SIG-M5 treated with dmso at 0.1 percent for 504 hours (cell line): ENCODE data around the gene GIMAP7.
"Not testable (repeated sequence)": the region's sequence is repeated elsewhere in the genome, so short reads cannot be mapped to it uniquely, and the experiment has no call there.

Experiments
- DNase-seq: peaks from one replicate; lab custom pipeline; 2025; ENCODE audit not compliant: unreplicated experiment; lab: John Stamatoyannopoulos, UW

The GIMAP7 gene

DNA sequence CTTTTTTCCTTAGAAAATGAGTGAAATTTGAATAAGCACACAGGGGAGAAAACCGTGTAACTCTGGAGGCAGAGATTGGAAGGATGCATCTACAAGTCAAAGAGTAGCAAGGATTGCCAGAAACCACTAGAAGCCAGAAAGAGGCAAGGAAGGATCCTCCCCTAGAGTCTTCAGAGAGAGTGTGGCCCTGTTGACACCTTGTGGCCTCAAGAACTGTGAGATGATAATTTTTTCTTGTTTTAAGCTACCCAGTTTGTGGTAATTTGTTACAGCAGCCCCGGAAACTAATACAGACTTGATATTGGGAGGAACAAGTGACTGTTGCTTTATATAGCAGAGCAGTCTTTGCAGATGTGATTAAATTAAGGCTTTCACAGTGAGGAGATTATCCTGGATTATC lies 3.6 kb upstream of the GIMAP7 start:
- no peak for DNase-seq

DNA sequence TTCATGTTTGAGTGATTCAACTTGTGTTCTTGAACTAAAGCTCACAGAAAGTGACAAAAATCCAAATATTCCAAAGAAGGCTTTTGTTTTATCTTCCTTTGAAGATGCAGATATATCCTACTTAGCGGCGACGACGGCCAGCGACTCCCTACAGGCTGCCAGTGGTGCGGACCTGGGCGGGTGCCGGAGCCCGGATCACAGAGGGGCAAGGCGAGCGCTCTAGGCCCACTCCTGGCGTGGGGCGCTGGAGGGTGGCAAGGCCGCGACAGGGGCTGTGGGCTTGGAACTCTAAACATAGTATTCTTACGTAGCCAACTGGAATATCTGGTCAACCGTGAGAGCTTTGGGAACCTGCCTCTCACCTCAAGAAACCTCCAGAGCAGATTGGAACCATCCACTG lies 914 bp upstream of the GIMAP7 start:
- DNase-seq, result no peak

DNA sequence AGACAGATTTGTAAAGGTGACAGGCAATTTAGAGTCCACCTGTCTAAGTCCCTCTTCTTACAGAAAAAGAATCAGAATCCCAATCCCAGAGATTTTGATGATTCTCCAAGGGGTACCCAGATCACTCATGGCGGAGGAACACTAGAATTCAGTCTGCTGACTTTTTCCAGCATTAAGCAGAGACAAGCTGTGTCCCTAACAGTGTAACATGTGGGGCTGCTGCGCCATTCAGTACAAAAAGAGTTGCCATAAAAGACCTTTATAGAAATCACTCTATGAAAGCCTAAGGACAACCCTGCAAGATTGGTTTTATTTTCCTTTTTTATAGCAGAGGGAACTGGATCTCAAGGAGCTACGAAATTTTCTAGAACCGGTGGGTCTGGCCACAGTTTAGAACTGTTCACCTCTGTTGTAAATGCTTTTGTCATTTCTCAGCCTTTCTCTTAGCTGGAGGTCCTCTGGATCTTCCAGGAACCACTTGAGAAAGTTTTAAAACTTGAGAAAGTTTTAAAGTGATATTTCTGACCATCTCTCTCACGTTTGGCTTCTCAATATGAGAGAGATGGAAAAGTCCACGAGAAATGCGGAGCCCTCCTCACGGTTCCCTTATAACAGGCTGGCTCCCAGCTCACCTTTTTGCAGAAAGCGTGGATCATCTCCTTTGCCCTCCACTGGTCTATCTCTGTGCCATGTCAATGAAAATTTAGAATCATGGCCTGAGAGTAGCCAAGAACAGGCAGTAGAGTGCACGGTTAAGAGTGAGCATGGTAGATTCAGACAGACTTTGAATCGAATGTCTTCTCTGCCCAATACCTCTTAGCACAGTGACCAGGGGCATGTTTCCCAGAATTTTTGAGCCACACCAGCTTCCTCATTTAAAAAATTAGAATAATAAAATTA lies 826 bp downstream of the GIMAP7 start:
- DNase-seq, result no peak

DNA sequence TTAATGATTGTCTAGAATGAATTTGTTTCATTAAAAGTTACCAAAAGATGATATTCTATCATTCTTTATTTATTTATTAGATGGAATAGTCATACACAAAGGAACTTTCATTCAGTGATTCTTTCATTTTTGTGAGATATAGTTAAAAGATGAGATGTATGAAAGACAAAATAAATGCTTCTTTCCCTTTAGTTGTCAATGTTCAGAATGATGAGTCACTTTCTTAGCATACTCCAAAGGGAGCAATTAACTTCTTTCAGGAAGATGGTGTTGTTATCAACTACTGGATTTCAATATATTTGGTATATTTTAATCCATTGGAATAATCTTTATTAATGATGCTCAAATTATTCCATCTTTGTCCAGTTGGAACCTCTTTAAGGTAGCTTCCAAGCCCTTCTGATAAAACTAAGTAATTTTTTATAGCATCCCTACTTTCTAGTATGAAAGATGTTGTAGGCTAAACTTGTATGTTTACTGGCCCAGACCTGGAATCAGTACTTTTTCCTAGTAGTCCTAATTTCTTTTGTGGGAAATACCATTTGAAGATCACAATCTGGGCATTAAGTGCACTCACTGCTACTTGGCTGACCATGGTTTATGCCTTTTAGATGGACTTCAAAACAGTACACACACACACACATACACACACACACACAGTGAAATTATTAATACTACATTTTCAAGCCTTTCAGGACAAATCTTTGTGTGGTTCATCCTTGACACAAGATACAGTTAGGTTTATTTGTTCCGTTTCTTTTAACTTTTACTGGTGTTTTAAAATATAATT lies 2.5 kb downstream of the GIMAP7 start:
- no peak for DNase-seq

DNA sequence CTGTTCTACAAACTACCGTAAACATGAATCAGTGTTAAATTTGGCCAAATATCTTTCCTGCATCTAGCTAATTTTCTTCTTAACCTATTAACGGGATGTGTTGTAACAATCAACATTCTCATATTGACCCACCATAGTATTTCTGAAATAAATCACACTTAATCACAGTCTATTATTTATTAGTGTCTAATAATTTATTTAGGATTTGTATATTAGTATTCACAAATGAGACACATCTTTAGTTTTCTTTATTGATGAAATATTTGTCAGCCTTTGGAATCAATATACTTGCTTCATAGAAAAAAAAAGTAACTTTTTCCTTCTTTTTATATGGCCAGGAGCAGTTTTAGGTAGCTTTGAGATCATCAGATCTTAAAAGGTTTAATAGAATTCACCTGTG lies 4.6 kb downstream of the GIMAP7 start:
- no peak for DNase-seq

DNA sequence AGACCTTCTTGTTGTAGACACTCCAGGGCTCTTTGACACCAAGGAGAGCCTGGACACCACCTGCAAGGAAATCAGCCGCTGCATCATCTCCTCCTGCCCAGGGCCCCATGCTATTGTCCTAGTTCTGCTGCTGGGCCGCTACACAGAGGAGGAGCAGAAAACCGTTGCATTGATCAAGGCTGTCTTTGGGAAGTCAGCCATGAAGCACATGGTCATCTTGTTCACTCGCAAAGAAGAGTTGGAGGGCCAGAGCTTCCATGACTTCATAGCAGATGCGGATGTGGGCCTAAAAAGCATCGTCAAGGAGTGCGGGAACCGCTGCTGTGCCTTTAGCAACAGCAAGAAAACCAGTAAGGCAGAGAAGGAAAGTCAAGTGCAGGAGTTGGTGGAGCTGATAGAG lies 5.5 kb downstream of the GIMAP7 start:
- no peak for DNase-seq

DNA sequence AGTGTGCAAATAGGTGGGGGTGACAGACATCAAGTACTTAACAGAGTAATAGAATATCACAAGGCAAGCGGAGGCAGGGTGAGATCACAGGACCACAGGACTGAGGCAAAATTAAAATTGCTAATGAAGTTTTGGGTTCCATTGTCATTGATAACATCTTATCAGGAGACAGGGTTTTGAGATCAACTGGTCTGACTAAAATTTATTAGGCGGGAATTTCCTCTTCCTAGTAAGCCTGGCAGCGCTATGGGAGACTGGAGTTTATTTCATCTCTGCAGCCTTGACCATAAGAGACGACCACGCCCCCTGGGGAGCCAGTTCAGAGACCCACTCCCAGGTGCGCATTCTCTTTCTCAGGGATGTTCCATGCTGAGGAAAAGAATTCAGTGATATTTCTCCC lies 8.3 kb downstream of the GIMAP7 start:
- DNase-seq, result not testable (repeated sequence)

DNA sequence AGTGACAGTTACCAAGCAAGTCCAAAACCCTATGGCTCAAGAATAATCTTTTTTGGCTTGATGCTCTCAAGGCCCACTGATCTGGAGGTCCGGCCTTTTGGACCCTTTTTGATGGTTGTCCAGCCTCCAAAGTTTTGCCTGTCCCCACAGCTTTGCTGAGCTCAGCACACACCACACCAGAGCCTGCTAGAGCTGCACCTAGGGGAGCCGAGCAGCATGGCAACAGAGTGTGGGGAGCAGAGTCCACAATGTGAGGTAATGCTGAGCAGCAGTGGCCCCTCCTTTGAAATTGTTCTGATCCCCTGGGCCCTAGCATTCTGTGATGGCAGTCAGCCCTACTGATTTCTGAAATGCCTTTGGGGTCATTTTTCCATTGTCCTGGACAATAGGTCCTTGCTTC lies 9.3 kb downstream of the GIMAP7 start:
- no peak for DNase-seq

DNA sequence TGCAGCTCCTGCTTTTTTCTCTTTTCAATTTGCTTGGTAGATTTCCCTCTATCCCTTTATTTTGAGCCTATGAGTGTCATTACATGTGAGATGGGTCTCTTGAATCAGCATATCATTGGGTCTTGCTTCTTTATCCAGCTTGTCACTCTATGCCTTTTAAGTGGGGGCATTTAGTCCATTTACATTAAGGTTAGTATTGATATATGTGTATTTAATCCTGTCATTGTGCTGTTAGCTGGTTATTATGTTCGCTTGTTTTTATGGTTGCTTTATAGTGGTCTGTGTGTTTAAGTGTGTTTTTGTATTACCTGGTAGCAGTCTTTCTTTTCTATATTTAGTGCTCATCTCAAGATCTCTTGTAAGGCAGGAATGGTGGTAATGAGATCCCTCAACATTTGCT lies 17.0 kb downstream of the GIMAP7 start:
- DNase-seq, result no peak

DNA sequence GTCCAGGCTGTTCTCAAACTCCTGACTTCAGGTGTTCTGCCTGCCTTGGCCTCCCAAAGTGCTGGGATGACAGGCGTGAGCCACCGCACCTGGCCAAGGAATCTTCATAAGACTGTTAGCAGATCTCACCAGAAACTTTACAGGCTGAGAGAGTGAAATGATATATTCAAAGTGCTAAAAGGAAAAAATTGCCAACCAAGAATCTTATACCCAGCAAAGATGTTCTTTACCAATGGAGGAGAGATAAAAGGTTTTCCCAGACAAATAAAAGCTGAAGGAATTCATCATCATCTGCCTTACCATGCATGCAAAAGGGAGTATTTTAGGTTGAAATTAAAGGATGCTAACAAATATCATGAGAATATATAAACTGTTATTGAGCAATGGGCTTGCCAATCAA lies 23.6 kb downstream of the GIMAP7 start:
- DNase-seq, result no peak

DNA sequence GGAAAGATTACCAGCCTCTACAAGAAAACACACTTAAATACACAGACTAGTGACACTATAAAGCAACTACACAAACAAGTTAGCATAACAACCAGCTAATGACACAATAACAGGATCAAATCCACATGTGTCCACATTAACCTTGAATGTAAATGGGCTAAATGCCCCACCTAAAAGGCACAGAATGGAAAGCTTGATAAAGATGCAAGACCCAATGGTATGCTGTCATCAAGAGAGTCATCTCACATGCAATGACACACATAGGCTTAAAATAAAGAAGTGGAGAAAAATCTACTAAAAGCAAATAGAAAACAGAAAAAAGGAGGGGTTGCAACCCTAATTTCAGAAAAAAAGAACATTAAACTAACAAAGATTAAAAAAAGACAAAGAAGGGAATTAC lies 38.5 kb downstream of the GIMAP7 start:
- DNase-seq, result no peak

DNA sequence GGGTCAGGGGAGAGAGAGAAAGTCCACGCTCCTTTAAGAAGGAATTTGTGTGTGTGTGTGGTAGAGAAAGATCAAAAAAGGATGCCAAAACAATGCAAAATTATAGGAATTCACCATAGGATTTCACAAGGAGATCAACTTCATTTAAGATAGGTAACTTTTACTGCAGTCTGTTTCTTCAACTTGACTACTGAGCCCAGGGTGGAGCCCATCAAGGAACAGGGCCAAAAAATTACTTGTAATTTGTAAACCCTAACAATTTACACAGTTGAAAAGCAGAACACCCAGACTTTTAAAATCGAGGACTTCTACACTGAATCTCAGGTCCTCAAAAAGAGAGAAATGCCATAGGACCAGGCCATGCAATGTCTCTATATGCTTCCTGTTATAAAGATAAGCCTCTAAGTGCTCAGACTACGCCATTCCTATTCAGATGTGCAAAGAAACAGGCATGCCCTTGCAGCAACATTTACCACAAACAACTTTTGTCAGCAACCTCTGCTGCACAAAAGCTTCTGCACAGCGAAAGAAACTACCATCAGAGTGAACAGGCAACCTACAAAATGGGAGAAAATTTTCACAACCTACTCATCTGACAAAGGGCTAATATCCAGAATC lies 42.0 kb downstream of the GIMAP7 start:
- no peak for DNase-seq

DNA sequence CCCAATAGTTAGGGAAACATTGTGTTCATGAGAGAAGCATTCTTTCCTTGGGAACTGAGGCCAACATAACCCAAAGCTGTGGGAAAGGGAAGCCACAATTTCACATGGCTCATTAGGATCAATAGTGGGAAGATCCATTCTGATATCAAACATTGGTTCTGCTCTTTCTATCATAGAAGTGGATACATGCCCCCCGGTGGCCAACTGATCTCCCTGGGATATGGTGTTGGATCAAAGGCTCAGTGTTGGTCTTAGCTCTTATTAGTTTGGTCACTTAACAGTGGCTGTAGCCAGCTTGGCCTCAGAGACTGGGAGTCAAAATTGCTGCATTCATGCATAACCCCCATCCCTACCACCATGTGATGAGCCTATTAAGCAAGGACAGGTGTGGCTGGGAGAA lies 45.8 kb downstream of the GIMAP7 start:
- no peak for DNase-seq

DNA sequence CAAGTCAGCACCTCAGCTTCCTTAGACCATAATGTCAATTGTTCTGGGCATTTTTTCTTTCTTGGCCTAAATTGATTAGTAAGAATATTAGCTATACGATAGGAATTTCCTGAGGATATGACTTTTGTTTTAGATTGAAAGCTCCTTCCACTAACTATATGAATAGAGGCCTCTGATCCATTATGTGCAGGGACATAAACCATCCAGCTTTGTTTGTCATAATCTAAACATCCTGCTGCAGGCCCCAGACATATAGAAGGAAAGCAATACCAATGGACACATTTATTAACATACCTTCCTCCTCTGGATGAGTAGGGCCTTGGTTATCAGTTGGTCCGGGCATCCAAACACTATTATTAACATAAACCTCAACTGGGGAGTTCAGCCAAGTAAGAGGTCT lies 48.2 kb downstream of the GIMAP7 start:
- DNase-seq, result no peak

DNA sequence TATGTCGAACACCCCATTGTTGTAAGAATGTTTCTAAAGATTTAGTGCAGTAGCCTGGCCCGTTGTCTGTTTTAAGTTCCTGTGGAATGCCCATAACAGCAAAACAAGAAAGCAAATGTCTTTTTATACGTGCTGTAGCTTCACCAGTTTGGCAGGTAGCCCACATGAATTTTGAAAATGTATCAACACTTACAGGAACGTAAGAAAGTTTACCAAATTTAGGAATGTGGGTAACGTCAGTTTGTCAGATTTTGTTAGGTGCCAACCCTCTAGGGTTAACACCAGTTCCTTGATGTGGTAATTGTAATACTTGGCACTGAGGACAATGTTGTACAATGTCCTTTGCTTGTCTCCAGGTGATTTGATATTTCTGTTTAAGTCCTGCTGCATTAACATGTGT lies 49.3 kb downstream of the GIMAP7 start:
- DNase-seq, result no peak

DNA sequence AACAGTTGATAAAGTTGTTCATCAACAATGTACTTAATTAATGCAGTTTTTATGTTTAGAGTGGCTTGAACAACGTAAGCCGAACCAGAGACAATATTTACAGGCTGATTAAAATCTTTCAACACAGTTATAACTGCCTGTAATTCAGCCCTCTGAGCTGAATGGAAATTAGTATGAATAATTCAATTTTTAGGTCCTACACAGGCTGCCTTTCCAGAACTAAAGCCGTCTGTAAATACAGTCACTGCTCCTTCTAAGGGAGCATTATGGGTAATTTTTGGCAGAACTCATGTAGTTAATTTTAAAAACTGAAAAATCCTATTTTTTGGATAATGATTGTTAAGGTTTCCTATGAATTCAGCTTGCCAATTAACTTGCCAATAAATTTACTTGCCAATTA lies 49.9 kb downstream of the GIMAP7 start:
- no peak for DNase-seq

DNA sequence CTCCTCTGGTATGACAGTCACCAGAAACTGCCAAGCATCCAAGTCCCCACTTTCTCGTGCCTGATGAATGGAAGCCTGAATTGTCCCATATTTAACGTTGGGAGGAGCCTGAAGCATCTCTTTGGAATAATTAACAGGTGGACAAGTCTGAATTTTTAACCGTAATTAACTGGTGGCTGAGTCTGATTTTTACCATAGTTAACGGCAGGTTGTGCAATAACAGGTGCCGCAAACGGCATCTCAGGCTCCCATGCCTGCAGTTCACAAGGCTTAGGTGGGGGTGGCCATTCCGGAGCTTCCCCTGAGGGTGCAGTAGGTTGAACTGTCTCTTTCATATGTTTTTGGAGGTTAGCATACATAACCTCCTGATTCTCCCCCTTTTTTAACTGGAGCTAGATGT lies 50.6 kb downstream of the GIMAP7 start:
- no peak for DNase-seq

DNA sequence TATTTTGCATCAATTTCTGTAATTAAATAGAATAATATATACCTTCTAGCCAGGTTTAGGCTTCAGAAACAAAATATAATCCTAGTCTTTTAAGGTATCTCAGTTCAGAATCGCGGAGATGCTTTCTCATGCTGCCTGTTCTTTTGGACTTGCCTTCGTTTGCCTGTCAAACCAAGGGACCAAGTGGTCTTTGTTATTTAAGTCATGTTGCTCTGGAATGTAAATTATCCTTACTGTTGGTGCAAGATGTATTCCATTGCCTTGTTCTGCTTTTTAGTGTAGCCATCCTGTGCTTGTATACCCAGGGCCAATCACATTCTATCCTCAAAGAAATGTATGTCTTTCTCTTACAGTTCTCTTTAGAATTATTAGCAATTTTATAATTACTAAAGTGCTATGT lies 51.5 kb downstream of the GIMAP7 start:
- no peak for DNase-seq

DNA sequence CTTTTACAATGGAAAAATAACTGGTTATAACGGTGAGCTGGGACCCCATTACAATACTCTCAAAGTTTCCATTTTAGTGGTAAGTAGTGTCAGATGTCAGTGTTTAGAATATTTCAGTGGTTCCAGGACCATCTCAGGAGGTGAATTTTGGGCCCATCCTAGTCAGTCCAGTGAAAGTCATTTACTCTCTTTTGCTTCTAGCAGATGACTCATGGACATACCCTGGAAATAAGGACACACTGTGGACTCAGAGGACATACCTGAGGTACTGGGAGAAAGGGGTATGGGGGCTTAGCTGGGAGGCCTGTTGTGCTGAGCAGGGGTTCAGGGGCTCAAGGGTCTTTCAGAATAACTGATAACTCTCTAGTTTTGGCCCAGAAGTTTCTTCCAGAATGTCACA lies 51.9 kb downstream of the GIMAP7 start:
- no peak for DNase-seq

DNA sequence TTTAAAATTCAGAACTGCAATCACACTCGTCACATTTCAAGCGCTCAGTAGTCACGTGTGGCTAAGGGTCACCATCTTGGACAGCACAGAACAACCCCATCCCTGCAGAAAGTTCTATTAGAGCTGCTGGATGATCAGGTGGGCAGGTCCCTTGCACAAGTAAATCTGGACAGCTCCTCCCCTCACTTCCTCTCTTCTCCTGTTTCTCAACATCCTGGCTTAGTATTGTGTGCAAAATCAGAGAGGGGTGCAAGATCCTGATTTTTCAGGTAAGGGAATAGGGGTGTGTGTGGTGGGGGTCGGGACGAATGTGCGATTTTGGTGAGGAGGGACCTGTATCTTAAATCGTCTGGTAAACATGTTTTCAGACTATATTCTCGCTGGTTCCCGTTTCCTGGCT lies 52.5 kb downstream of the GIMAP7 start, which contains the start of gene GIMAP4:
Gene GIMAP4 (plus strand): TSS at position 222 of the 400 bp plus-strand sequence. CDS start 2,512 bp downstream, outside the sequence.
- no peak for DNase-seq

DNA sequence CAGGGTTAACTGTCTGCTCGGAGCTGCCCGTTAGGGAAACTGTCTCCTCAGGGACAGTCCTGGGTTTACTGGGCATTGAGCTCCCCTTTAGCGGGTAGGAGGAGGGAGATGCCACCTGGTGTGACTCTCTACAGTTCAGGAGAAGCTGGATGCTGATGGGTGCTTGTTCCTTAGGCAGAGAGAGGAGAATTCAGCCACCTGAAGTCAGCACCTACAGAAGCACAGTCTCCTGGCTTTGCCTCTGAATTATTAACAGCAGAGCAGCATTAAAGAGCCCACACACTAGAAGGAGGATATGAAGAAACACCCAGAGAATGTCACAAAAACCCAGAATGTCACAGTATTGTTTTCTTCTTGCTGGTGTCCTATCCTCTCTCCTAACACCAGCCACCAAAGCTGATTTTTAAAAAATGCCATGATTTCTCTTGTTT lies 53.2 kb downstream of the GIMAP7 start:
- no peak for DNase-seq

DNA sequence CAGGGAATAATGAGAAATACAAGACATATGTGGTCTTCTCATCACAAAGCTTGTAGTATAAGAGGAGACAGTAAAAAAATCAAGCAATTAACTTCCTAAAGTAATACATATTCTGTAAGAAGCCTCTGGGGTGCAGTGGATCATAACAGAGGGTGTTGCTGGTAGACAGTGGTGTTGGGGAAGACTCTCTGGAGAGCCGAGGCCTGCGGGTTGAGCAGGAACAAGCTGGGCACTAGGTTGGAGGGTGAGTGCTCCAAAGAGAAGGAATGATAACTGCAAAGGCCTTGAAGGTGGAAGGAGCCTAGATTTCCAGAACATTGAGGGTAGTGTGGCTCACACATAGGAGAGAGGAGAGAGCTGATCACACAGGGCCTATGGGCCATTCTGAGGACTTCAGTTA lies 54.0 kb downstream of the GIMAP7 start:
- no peak for DNase-seq
